IPS-NIHi11 (cell line): ENCODE results near the gene UGT1A4.
A peak's percentile ranks its signal among the peaks of the same experiment; 100 is the strongest.
"Not testable (repeated sequence)": the region's sequence is repeated elsewhere in the genome, so short reads cannot be mapped to it uniquely, and the experiment has no call there.

ENCODE experiments used
- DNase-seq: peaks from one replicate; pipeline ENCODE4 v3.0.0; 2012; ENCODE audit warnings: mixed read lengths, low spot score

UGT1A4 gene

GRCh38 chr2:233700028-233700635 lies 18.4 kb upstream of the UGT1A4 start:
- DNase-seq = no peak

GRCh38 chr2:233700842-233701241 lies 17.7 kb upstream of the UGT1A4 start:
- DNase-seq = not testable (repeated sequence)

- no peak for DNase-seq
These were observed 16.3 kb upstream of the UGT1A4 start for GRCh38 chr2:233702238-233702637.

- no peak for DNase-seq
These were observed 12.5 kb upstream of the UGT1A4 start for GRCh38 chr2:233705911-233706506.

GRCh38 chr2:233706720-233707119 lies 11.8 kb upstream of the UGT1A4 start:
- no peak for DNase-seq

GRCh38 chr2:233707940-233708644 lies 10.4 kb upstream of the UGT1A4 start:
- no peak for DNase-seq

- DNase-seq = no peak
These were observed 9.6 kb upstream of the UGT1A4 start for GRCh38 chr2:233708942-233709341.

GRCh38 chr2:233711312-233712008 lies 7.1 kb upstream of the UGT1A4 start:
- DNase-seq = peak; percentile 80

- no peak for DNase-seq
These were observed 5.8 kb upstream of the UGT1A4 start, which contains the start of gene UGT1A5 for GRCh38 chr2:233712611-233713261. Gene UGT1A5 (plus strand): TSS chr2:233712907. CDS start chr2:233712992, 85 bp downstream.

- DNase-seq = no peak
These were observed 5.3 kb upstream of the UGT1A4 start for GRCh38 chr2:233713262-233713615.

- DNase-seq = no peak
These were observed 4.4 kb upstream of the UGT1A4 start for GRCh38 chr2:233714121-233714520.

- no peak for DNase-seq
These were observed 10.3 kb downstream of the UGT1A4 start, which contains the start of gene UGT1A3 for GRCh38 chr2:233728723-233729301. Gene UGT1A3 (plus strand): TSS chr2:233729042. CDS start chr2:233729127, 85 bp downstream.

- not testable (repeated sequence) for DNase-seq
These were observed 18.5 kb downstream of the UGT1A4 start for GRCh38 chr2:233736868-233737653.

- DNase-seq = no peak
These were observed 22.3 kb downstream of the UGT1A4 start for GRCh38 chr2:233740870-233741269.

GRCh38 chr2:233743464-233744259 lies 25.1 kb downstream of the UGT1A4 start:
- DNase-seq = no peak

GRCh38 chr2:233745073-233745755 lies 26.7 kb downstream of the UGT1A4 start:
- no peak for DNase-seq

GRCh38 chr2:233745838-233746237 lies 27.3 kb downstream of the UGT1A4 start:
- not testable (repeated sequence) for DNase-seq

GRCh38 chr2:233746475-233747282 lies 28.1 kb downstream of the UGT1A4 start:
- DNase-seq = no peak

- no peak for DNase-seq
These were observed 28.7 kb downstream of the UGT1A4 start for GRCh38 chr2:233747283-233747544.
